Islet precursor cell (in vitro differentiated cells): ENCODE measurements around the gene THAP2.

Source experiments
- DNase-seq: peaks from one replicate; pipeline ENCODE4 v3.0.0-alpha.2; 2018

The THAP2 gene

GRCh38 chr12:71710276-71711125 is 46.4 kb downstream of the THAP2 start:
- DNase-seq, result peak; percentile 98

DNA sequence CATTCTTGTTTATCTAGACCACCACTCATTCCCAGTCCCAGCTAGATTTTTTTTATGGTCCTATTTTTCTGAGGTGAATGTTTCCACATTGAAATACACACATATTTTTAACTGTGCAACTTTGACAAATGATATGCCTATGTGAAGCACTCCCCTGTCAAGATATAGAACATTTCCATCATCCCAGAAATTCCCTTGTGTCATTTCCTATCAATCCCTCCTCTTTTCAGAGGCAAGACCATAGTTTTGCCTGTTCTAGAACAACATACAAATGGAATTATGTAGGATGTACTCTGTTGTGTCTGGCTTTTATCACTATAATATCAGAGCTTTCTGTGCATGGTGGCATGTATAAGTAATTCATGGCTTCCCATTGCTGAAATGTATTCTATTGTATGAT is 54.5 kb downstream of the THAP2 start:
- DNase-seq, result no peak

- no peak for DNase-seq
These were observed 55.7 kb downstream of the THAP2 start for GRCh38 chr12:71719647-71720370.

GRCh38 chr12:71721783-71722505 is 57.8 kb downstream of the THAP2 start:
- no peak for DNase-seq

DNA sequence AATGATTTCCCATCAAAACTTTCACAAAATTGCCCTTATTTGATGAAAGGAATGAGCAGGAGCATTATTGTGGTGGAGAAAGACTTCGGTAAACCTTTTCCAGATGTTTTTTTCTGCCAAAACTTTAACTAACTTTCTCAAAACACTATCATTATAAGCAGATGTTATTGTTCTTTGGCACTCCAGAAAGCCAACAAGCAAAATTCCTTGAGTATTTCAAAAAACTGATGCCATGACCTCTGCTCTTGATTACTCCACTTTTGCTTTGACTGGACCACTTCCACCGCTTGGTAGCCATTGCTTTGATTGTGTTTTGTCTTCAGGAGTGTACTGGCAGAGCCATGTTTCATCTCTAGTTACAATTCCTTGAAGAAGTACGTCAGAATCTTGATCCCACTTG is 60.9 kb downstream of the THAP2 start:
- DNase-seq, result no peak

DNA sequence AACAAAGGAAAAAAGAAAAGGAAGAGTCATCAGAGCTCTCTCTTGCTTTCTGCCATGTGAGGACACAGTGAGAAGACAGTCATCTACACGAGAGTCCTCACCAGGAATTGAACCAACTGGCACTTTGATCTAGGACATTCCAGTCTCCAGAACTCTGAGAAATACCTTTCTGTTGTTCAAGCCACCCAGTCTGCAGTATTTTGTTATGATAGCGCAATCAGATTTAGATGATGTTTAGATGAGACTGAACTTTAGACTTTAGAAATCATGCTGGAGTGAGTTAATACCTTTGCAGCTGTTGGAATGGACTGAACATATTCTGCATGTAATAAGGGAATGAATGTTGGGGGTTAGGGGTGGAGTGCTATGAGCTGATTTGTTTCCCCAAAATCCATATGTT is 62.4 kb downstream of the THAP2 start:
- DNase-seq, result no peak

DNA sequence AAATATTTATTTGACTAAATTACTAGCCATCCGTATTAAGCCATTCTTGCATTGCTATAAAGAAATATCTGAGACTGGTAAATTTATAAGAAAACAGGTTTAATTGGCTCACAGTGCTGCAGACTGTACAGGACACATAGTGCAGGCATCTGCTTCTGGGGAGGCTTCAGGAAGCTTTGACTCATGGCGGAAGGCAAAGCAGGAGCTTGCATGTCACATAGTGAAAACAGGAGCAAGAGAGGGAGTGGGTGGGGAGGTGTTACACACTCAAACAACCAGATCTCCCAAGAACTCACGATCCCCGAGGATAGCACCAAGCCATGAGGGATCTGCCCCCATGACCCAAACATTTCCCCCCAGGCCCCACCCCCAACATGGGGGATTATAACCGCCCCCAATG is 63.9 kb downstream of the THAP2 start:
- no peak for DNase-seq
